GM10248 (cell line): ENCODE results near the gene ADAT3.
"Not testable (repeated sequence)": the region's sequence is repeated elsewhere in the genome, so short reads cannot be mapped to it uniquely, and the experiment has no call there.

Experiments used
- CTCF ChIA-PET: fragments of 300-600 bp; sonication (Branson Sonifier 250); formaldehyde crosslinking; extraction: SDS; loops from one replicate; lab custom pipeline; 2021; ENCODE audit warnings: antibody characterized with exemption; lab: Yijun Ruan, JAX
- POLR2A ChIA-PET: fragments of 350-650 bp; sonication (Branson Sonifier 250); formaldehyde crosslinking; extraction: SDS; loops from one replicate; lab custom pipeline; 2020; ENCODE audit warnings: antibody characterized with exemption; lab: Yijun Ruan, JAX
- DNase-seq: peaks from one replicate; pipeline ENCODE4 v3.0.0; 2012; ENCODE audit errors: extremely low spot score
- CTCF ChIP-seq: IDR thresholded peaks from 2 replicates; pipeline ENCODE4 v1.5.1; 2012; ENCODE audit warnings: mild to moderate bottlenecking, low read depth; ENCODE audit errors: extremely low read depth, missing control alignments, control extremely low read depth

ADAT3 gene

GRCh38 chr19:1873524-1874473 lies 31.4 kb upstream of the ADAT3 start:
- no peak for DNase-seq
- TF ChIP-seq CTCF = no peak
- CTCF ChIA-PET = interaction anchor here (3.7 kb wide), 1 partner anchor 9 kb away, joined by 23 read pairs; no protein-coding TSS in a partner anchor
- POLR2A ChIA-PET = interaction anchor here (0.7 kb wide), 1 partner anchor 97 kb away, joined by 3 read pairs; no protein-coding TSS in a partner anchor

- no peak for TF ChIP-seq CTCF
- ChIA-PET CTCF (interaction anchor here (0.6 to 3.7 kb wide), 7 partner anchors 9 to 177 kb away, joined by 3 to 23 read pairs (median 4); no protein-coding TSS in a partner anchor), POLR2A (interaction anchor here (0.7 to 0.9 kb wide), 3 partner anchors 10 to 98 kb away, joined by 3 to 5 read pairs (median 3); no protein-coding TSS in a partner anchor)
- DNase-seq = no peak
Measured at GRCh38 chr19:1874554-1875185, 30.5 kb upstream of the ADAT3 start.

GRCh38 chr19:1875265-1875645 lies 29.9 kb upstream of the ADAT3 start:
- DNase-seq = not testable (repeated sequence)
- POLR2A ChIA-PET = interaction anchor here (0.8 to 0.9 kb wide), 2 partner anchors 11 to 23 kb away, joined by 3 to 5 read pairs; no protein-coding TSS in a partner anchor
- CTCF ChIA-PET = interaction anchor here (0.6 to 3.7 kb wide), 7 partner anchors 9 to 177 kb away, joined by 3 to 23 read pairs (median 4); no protein-coding TSS in a partner anchor

- CTCF ChIA-PET = interaction anchor here (0.8 to 3.7 kb wide), 10 partner anchors 9 to 23 kb away, joined by 3 to 23 read pairs (median 5); partner anchors contain the start of gene ABHD17A
- POLR2A ChIA-PET = interaction anchor here (0.7 to 1.4 kb wide), 4 partner anchors 11 to 36 kb away, joined by 3 to 7 read pairs (median 4); no protein-coding TSS in a partner anchor
- TF ChIP-seq CTCF = no peak
- DNase-seq = peak; percentile 91
Measured at GRCh38 chr19:1875646-1876495, 29.3 kb upstream of the ADAT3 start.

GRCh38 chr19:1876496-1877279 lies 28.5 kb upstream of the ADAT3 start:
- ChIA-PET POLR2A (interaction anchor here (0.7 to 1.4 kb wide), 3 partner anchors 12 to 36 kb away, joined by 3 to 7 read pairs (median 4); no protein-coding TSS in a partner anchor), CTCF (interaction anchor here (1.0 to 3.7 kb wide), 6 partner anchors 8 to 21 kb away, joined by 3 to 23 read pairs (median 8); partner anchors contain the start of gene ABHD17A)
- DNase-seq = not testable (repeated sequence)
- peak; percentile 31 for TF ChIP-seq CTCF

GRCh38 chr19:1877280-1877660 lies 27.9 kb upstream of the ADAT3 start:
- DNase-seq, POLR2A ChIA-PET: not testable (repeated sequence)
- CTCF ChIA-PET = interaction anchor here (2.5 to 3.7 kb wide), 2 partner anchors 13 to 19 kb away, joined by 9 to 23 read pairs; no protein-coding TSS in a partner anchor

GRCh38 chr19:1878583-1878982 lies 26.6 kb upstream of the ADAT3 start:
- CTCF ChIA-PET, POLR2A ChIA-PET, DNase-seq: not testable (repeated sequence)

GRCh38 chr19:1879982-1880381 lies 25.2 kb upstream of the ADAT3 start:
- POLR2A ChIA-PET = not testable (repeated sequence)

More at GRCh38 chr19:1879982-1880381, 25.2 kb upstream of the ADAT3 start:
- CTCF ChIA-PET, DNase-seq: not testable (repeated sequence)
